HEK293 (cell line): ENCODE results near the gene TIAM2.

ENCODE experiments used
- ZNF18 ChIP-seq: fragments of 450-650 bp; formaldehyde crosslinking; IDR thresholded peaks from 2 replicates; pipeline ENCODE4 v1.5.1; 2016; ENCODE audit warnings: missing biosample characterization, missing genetic modification characterization
- ZNF433 ChIP-seq: fragments of 450-650 bp; formaldehyde crosslinking; IDR thresholded peaks from 2 replicates; pipeline ENCODE4 v1.5.1; 2016; ENCODE audit warnings: missing biosample characterization, missing genetic modification characterization, low read depth

- TF ChIP-seq ZNF433: no peak
- TF ChIP-seq ZNF18 (tag by site-specific recombination): no peak
These were observed 13.8 kb upstream of the TIAM2 start for GRCh38 chr6:154981079-154981870.
